GM18858 (cell line): ENCODE measurements around the gene LIPA.
A peak's percentile ranks its signal among the peaks of the same experiment; 100 is the strongest.
"Not testable (repeated sequence)": the region's sequence is repeated elsewhere in the genome, so short reads cannot be mapped to it uniquely, and the experiment has no call there.

ENCODE experiments used
- ATAC-seq: cut with Tn5 transposase; IDR thresholded peaks from one replicate; pipeline ENCODE4 v1.9.1; 2021; ENCODE audit not compliant: unreplicated experiment

Gene LIPA

GRCh38 chr10:89251409-89252224 lies at the start of gene LIPA:
TSS of gene LIPA (minus strand) at chr10:89251775. CDS start at chr10:89247648, 4,127 bp downstream.
- peak; percentile 79 for ATAC-seq

GRCh38 chr10:89301232-89301631 lies 49.7 kb upstream of the LIPA start:
- ATAC-seq: peak; percentile 37

- no peak for ATAC-seq
These were observed 47.5 kb upstream of the LIPA start for GRCh38 chr10:89299031-89299430.

GRCh38 chr10:89297791-89298190 lies 46.2 kb upstream of the LIPA start:
- no peak for ATAC-seq

- no peak for ATAC-seq
These were observed 45.8 kb upstream of the LIPA start for GRCh38 chr10:89297356-89297755.

GRCh38 chr10:89296220-89296648 lies 44.7 kb upstream of the LIPA start:
- no peak for ATAC-seq

- ATAC-seq: no peak
These were observed 44.0 kb upstream of the LIPA start for GRCh38 chr10:89295597-89295996.

- no peak for ATAC-seq
These were observed 43.2 kb upstream of the LIPA start for GRCh38 chr10:89294721-89295239.

GRCh38 chr10:89285303-89285702 lies 33.7 kb upstream of the LIPA start:
- ATAC-seq: not testable (repeated sequence)

- not testable (repeated sequence) for ATAC-seq
These were observed 33.1 kb upstream of the LIPA start for GRCh38 chr10:89284711-89285110.

GRCh38 chr10:89283936-89284475 lies 32.4 kb upstream of the LIPA start:
- ATAC-seq: no peak

- no peak for ATAC-seq
These were observed 31.7 kb upstream of the LIPA start for GRCh38 chr10:89283025-89283935.

- ATAC-seq: no peak
These were observed 30.2 kb upstream of the LIPA start for GRCh38 chr10:89281606-89282395.

GRCh38 chr10:89280508-89280907 lies 28.9 kb upstream of the LIPA start:
- ATAC-seq: no peak

- ATAC-seq: no peak
These were observed 27.9 kb upstream of the LIPA start for GRCh38 chr10:89279421-89279869.

- no peak for ATAC-seq
These were observed 27.4 kb upstream of the LIPA start for GRCh38 chr10:89278900-89279392.

GRCh38 chr10:89278034-89278535 lies 26.5 kb upstream of the LIPA start:
- no peak for ATAC-seq

- ATAC-seq: no peak
These were observed 23.8 kb upstream of the LIPA start for GRCh38 chr10:89275383-89275782.

- ATAC-seq: no peak
These were observed 23.4 kb upstream of the LIPA start for GRCh38 chr10:89274928-89275327.

GRCh38 chr10:89273680-89274079 lies 22.1 kb upstream of the LIPA start:
- no peak for ATAC-seq
